GM12878 (cell line): ENCODE data around the gene TLCD5. TPM values are rescaled to one million over a fixed set of nuclear protein-coding genes. Genes with fewer than 3 reads are reported as not detected.

Experiments
- ATAC-seq: fragments of 200-7000 bp; cut with Tn5 transposase; 3 replicates; pipeline ENCODE4 v1.9.1; 2020; ENCODE audit warnings: mild to moderate bottlenecking, moderate library complexity
- BruUV-seq: library from RNA; stranded (reverse); fragments of 400-500 nt; replicated peaks from 2 replicates; lab custom pipeline; 2021; lab: Mats Ljungman, UMichigan
- CTCF ChIA-PET: fragments of 300-600 bp; sonication (Branson Sonifier 250); formaldehyde crosslinking; extraction: SDS; loops from one replicate; lab custom pipeline; 2021; ENCODE audit warnings: inconsistent platforms; lab: Yijun Ruan, JAX
- POLR2A ChIA-PET: fragments of 350-600 bp; formaldehyde crosslinking; extraction: SDS; loops from one replicate; lab custom pipeline; 2021; ENCODE audit warnings: inconsistent platforms; lab: Charles Lee
- RAD21 ChIA-PET: fragments of 300-600 bp; sonication (Branson Sonifier 250); formaldehyde crosslinking; loops from one replicate; lab custom pipeline; 2023; ENCODE audit warnings: antibody characterized with exemption; ENCODE audit not compliant: unreplicated experiment; lab: Charles Lee
- SMC1A ChIA-PET: fragments of 300-600 bp; sonication (Branson Sonifier 250); formaldehyde crosslinking; loops from one replicate; lab custom pipeline; 2023; ENCODE audit not compliant: unreplicated experiment, uncharacterized antibody; lab: Charles Lee
- DNase-seq: peaks from one replicate; pipeline ENCODE4 v3.0.0-alpha.2; 2011; ENCODE audit warnings: low read depth, low spot score
- FAIRE-seq: peaks from 3 replicates; lab custom pipeline; 2011; peaks lifted over from hg19 to GRCh38; lab: Jason Lieb, UNC
- H2AFZ ChIP-seq: 2 replicates; pipeline ENCODE4 v1.6.0; 2011; ENCODE audit warnings: low read depth, low read length, control low read depth; ENCODE audit not compliant: control insufficient read depth
- H3K27ac ChIP-seq: 2 replicates; pipeline ENCODE4 v1.5.1; 2011; ENCODE audit warnings: control low read depth; ENCODE audit not compliant: control insufficient read depth, insufficient read depth
- H3K27me3 ChIP-seq, 2 experiments: replicated peaks in 1 of 2; 2 replicates each; pipeline versions ENCODE4 v1.6.0 to v1.6.1; 2011; ENCODE audit warnings: low read length in 1 of 2; ENCODE audit not compliant: control insufficient read depth in 2 of 2, insufficient read depth in 2 of 2
- H3K36me3 ChIP-seq, 2 experiments: 2 replicates each; pipeline ENCODE4 v1.5.1; 2011; ENCODE audit warnings: low read length in 1 of 2; ENCODE audit not compliant: control insufficient read depth in 2 of 2, insufficient read depth in 2 of 2
- H3K4me1 ChIP-seq: 2 replicates; pipeline ENCODE4 v1.6.1; 2011; ENCODE audit warnings: mild to moderate bottlenecking, low read length, moderate library complexity, mixed read lengths; ENCODE audit not compliant: control insufficient read depth, insufficient read depth
- H3K4me2 ChIP-seq: 2 replicates; pipeline ENCODE4 v1.6.0; 2011; ENCODE audit warnings: control low read depth; ENCODE audit not compliant: control insufficient read depth, insufficient read depth
- H3K4me3 ChIP-seq: fragments of 200-600 bp; sonication (generic); 2 replicates; pipeline ENCODE4 v1.5.1; 2016
- H3K79me2 ChIP-seq: 2 replicates; pipeline ENCODE4 v1.6.0; 2011; ENCODE audit warnings: low read length; ENCODE audit not compliant: control insufficient read depth, insufficient read depth
- H3K9ac ChIP-seq: 2 replicates; pipeline ENCODE4 v1.8.0; 2011; ENCODE audit warnings: low read length, control low read depth, mixed read lengths; ENCODE audit not compliant: control insufficient read depth, insufficient read depth
- H3K9me3 ChIP-seq: replicated peaks from 3 replicates; pipeline ENCODE4 v1.5.1; 2011; ENCODE audit warnings: mild to moderate bottlenecking, low read length; ENCODE audit not compliant: control insufficient read depth, insufficient read depth
- H4K20me1 ChIP-seq: 2 replicates; pipeline ENCODE4 v1.6.0; 2011; ENCODE audit not compliant: control insufficient read depth, insufficient read depth
- GABPA ChIP-seq: IDR thresholded peaks from 2 replicates; pipeline ENCODE4 v1.6.1; 2014; ENCODE audit warnings: antibody characterized with exemption, low read depth, mild to moderate bottlenecking, inconsistent platforms
- LARP7 ChIP-seq: fragments of 450-650 bp; IDR thresholded peaks from 2 replicates; pipeline ENCODE4 v1.6.1; 2017; ENCODE audit warnings: mild to moderate bottlenecking
- MEF2A ChIP-seq: IDR thresholded peaks from 2 replicates; pipeline ENCODE4 v1.6.1; 2011; ENCODE audit warnings: low read depth, mild to moderate bottlenecking, low read length, moderate library complexity; ENCODE audit not compliant: insufficient read depth
- MLLT1 ChIP-seq: fragments of 450-650 bp; IDR thresholded peaks from 2 replicates; pipeline ENCODE4 v1.6.1; 2016; ENCODE audit warnings: mild to moderate bottlenecking
- MXI1 ChIP-seq: fragments of 150-350 bp; IDR thresholded peaks from 2 replicates; pipeline ENCODE4 v1.6.1; 2011; ENCODE audit warnings: low read depth, mild to moderate bottlenecking, inconsistent platforms, low read length, improper control_type of control experiment
- NFYA ChIP-seq: IDR thresholded peaks from 2 replicates; pipeline ENCODE4 v1.6.1; 2011; ENCODE audit warnings: low read depth, mild to moderate bottlenecking, low read length, improper control_type of control experiment, borderline replicate concordance
- PKNOX1 ChIP-seq: fragments of 450-650 bp; IDR thresholded peaks from 2 replicates; pipeline ENCODE4 v1.6.1; 2016; ENCODE audit warnings: mild to moderate bottlenecking
- SPI1 ChIP-seq: IDR thresholded peaks from 2 replicates; pipeline ENCODE4 v1.6.1; 2011; ENCODE audit warnings: low read depth, mild to moderate bottlenecking, low read length, moderate library complexity, borderline replicate concordance; ENCODE audit not compliant: insufficient read depth
- WGBS: methylation state at CpG from one replicate; pipeline ENCODE4 v1.1.6; 2016; ENCODE audit warnings: low lambda C conversion rate; ENCODE audit not compliant: insufficient replicate concordance, insufficient coverage; ENCODE audit errors: missing lambda C conversion rate; 5-methylcytosine and 5-hydroxymethylcytosine counted together
- in situ Hi-C: fragments of 300-500 bp; cut with MboI; formaldehyde crosslinking; loops from 9 replicates; pipeline ENCODE4 v1.14.3; 2018; ENCODE audit warnings: mixed read lengths
- intact Hi-C: fragments of 100-400 bp; cut with micrococcal nuclease; formaldehyde crosslinking; loops from one replicate; pipeline ENCODE4 v1.14.2; 2022; ENCODE audit not compliant: unreplicated experiment
- polyA plus RNA-seq, 11 experiments: library from polyadenylated mRNA; depleted of rRNA in 4 of 11; unstranded in 6 of 11; stranded (reverse) in 5 of 11; fragments of >200 nt; fragmentation: Nextera tagmentation in 4 of 11; fragmentation: Illumina TruSeq in 1 of 11; extraction: Ambion mirVana in 4 of 11; extraction: Trizol in 1 of 11; gene quantifications; 1 replicate in 1 of 11; 2 replicates in 10 of 11; pipeline versions ENCODE4 v1.2.1 to v1.2.3, GENCODE V29; 2011 to 2016; ENCODE audit warnings: inconsistent platforms in 2 of 11, missing spikeins in 2 of 11, low read depth in 1 of 11
- total RNA-seq, 4 experiments: library from RNA; depleted of rRNA in 3 of 4; stranded (reverse); fragments of >200 nt in 3 of 4; fragmentation: Illumina TruSeq in 1 of 4; extraction: Trizol in 1 of 4; gene quantifications; 2 replicates each; pipeline versions ENCODE4 v1.2.1 to v1.2.3, GENCODE V29; 2013 to 2021
- TF ChIP-seq, protein P1 (sequence below): fragments of 450-650 bp; IDR thresholded peaks from 2 replicates; pipeline ENCODE4 v1.6.1; 2017; ENCODE audit warnings: low read depth, mild to moderate bottlenecking, moderate library complexity
- TF ChIP-seq, protein P2 (sequence below): IDR thresholded peaks from 2 replicates; pipeline ENCODE4 v1.6.1; 2012; ENCODE audit warnings: low read depth, low read length, improper control_type of control experiment

The TLCD5 gene
- total and polyA plus RNA-seq, 10 of the 15 experiments (the other 5 are each of a cell fraction or from before 2014, with no cell fraction given) = 2.4 to 13.3 (median 3.2) TPM

GRCh38 chr11:120335908-120336640 lies 11.0 kb downstream of the TLCD5 start, which contains the start of gene ARHGEF12 (continued):
- TF ChIP-seq, protein P1, sequence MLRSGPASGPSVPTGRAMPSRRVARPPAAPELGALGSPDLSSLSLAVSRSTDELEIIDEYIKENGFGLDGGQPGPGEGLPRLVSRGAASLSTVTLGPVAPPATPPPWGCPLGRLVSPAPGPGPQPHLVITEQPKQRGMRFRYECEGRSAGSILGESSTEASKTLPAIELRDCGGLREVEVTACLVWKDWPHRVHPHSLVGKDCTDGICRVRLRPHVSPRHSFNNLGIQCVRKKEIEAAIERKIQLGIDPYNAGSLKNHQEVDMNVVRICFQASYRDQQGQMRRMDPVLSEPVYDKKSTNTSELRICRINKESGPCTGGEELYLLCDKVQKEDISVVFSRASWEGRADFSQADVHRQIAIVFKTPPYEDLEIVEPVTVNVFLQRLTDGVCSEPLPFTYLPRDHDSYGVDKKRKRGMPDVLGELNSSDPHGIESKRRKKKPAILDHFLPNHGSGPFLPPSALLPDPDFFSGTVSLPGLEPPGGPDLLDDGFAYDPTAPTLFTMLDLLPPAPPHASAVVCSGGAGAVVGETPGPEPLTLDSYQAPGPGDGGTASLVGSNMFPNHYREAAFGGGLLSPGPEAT = peak; percentile 85
- no peak for TF ChIP-seq SPI1
- TF ChIP-seq NFYA = no peak
- TF ChIP-seq, all 136 proteins: peak for 61

GRCh38 chr11:120336641-120337354 lies 11.7 kb downstream of the TLCD5 start:
- H3K27ac ChIP-seq = peak overlapping the region; percentile 74
- H3K36me3 ChIP-seq = no peaks in the 10 kb centered on the region
- ChIA-PET RAD21 (interaction anchor here (0.7 to 4.1 kb wide), 8 partner anchors 49 to 277 kb away, joined by 3 to 34 read pairs (median 3); no protein-coding TSS in a partner anchor), SMC1A (interaction anchor here (0.7 to 4.5 kb wide), 12 partner anchors 25 to 161 kb away, joined by 3 to 32 read pairs (median 4); no protein-coding TSS in a partner anchor), POLR2A (interaction anchor here (0.7 to 1.6 kb wide), 5 partner anchors 9 to 95 kb away, joined by 4 to 8 read pairs (median 4); partner anchors contain the start of gene TLCD5), CTCF (interaction anchor here (0.5 to 3.9 kb wide), 17 partner anchors 10 to 466 kb away, joined by 3 to 40 read pairs (median 6); partner anchors contain the start of gene GRIK4)
- H3K27me3 ChIP-seq = no peaks in the 10 kb centered on the region
- peaks cover 44% of the 10 kb centered on the region for H3K79me2 ChIP-seq
- BruUV-seq = no TSS peak
- FAIRE-seq = peak; percentile 35
- in situ Hi-C loops = loop anchor here (10.0 kb wide), 1 partner anchor 618 kb away; no protein-coding TSS in a partner anchor
- peak; percentile 48 for ATAC-seq
- H3K4me2 ChIP-seq = peak overlapping the region; percentile 82
- peak overlapping the region; percentile 94 for H3K4me3 ChIP-seq
- H3K9ac ChIP-seq = peak overlapping the region; percentile 85
- H2AFZ ChIP-seq = peak overlapping the region; percentile 85
- DNase-seq = no peak
- H3K9me3 ChIP-seq = no peaks in the 10 kb centered on the region
- intact Hi-C loops = loop anchor here (2.0 to 10.0 kb wide), 5 partner anchors 64 to 858 kb away; no protein-coding TSS in a partner anchor
- under 1% methylated on average over 53 of the region's 56 CpGs for WGBS
- H3K4me1 ChIP-seq = peaks cover 9% of the 10 kb centered on the region
- peaks cover 2% of the 10 kb centered on the region for H4K20me1 ChIP-seq
- TF ChIP-seq, protein P1 = no peak
- TF ChIP-seq PKNOX1 (0 out of 2 replicates have a peak, but pooled peaks have one; percentile 28), MEF2A (no peak), MLLT1 (0 out of 2 replicates have a peak, but pooled peaks have one; percentile 20), GABPA (peak; percentile 30; the same call in 1 of the 2 replicates), LARP7 (0 out of 2 replicates have a peak, but pooled peaks have one; percentile 31), MXI1 (peak; percentile 31; the same call in 1 of the 2 replicates)
- TF ChIP-seq, protein P2, sequence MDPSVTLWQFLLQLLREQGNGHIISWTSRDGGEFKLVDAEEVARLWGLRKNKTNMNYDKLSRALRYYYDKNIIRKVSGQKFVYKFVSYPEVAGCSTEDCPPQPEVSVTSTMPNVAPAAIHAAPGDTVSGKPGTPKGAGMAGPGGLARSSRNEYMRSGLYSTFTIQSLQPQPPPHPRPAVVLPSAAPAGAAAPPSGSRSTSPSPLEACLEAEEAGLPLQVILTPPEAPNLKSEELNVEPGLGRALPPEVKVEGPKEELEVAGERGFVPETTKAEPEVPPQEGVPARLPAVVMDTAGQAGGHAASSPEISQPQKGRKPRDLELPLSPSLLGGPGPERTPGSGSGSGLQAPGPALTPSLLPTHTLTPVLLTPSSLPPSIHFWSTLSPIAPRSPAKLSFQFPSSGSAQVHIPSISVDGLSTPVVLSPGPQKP = 0 out of 2 replicates have a peak, but pooled peaks have one; percentile 42
